Fibroblast of peridontal ligament (primary cell): ENCODE data around the gene NKG7.

Experiments
- DNase-seq: peaks from one replicate; pipeline ENCODE4 v3.0.0-alpha.2; 2010; ENCODE audit errors: extremely low read depth

Gene NKG7

DNA sequence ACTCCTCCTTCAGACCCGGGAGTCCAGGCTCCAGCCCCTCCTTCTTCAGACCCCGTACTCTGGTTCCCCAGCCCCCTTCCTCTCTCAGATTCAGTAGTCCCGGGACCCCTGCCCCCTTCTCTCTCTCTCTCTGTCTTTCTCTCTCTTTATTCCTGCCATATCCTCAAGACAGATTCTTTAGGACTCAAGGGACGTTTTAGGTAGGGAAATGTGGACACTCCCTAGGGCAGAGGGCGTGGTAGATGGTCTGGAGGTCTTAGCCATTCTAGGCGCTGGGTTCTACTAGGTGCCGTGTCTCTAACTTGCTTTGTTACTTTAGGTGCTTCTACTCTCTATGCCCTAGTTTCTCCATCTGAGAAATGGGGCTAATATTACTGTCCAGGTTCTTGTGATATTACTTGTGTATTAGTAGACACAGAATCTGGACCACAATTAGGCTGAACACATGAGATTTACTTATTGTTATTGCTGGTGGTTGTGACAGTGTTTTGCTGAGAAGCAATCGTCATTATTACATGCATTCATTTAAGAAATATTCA is 18.7 kb upstream of the NKG7 start:
- DNase-seq = no peak

DNA sequence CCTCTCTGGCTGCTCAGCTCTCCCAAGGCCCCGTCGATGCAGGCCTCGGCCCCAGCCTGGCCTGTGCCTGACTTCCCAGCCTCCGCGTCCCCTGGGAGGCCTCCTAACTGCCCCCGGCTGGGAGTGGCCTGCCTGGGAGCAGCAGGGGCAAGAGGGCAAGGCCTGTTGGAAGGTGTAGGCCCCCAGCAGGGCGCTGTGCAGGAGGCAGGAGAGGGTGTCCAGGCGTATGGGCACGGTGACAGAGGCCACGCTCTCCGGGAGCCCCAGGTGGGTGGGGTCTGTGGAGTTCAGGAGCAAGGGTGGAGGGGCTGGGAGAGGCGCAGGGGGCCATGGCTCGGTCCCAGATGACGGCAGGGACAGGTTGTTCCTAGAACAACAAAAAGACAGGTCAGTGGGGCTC is 16.7 kb upstream of the NKG7 start:
- no peak for DNase-seq

DNA sequence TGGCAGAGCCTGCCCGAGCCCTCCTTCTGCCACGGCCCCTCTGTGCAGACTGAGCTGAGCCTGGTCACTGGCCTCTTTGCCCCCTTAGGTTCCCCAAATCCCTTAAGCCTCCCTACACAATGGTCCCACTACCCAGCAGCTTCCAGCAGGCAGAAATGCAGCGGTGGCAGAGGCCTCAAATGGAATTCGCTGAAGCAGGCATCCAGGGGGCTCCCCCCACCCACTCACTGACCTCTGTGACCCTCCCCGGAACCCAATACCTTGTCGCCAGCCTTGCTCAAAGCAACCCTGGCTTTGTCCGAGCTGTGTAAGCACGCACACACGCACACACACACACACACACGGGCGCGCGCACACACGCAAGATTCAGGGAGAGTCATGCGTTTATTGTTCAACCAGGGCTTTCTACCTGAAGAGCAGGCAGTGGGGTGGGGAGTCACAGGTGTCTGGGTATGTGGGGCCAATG is 15.5 kb upstream of the NKG7 start, which contains the start of gene LIM2:
LIM2 (minus strand) TSS at position 51 of the 466 bp plus-strand sequence. CDS start 531 bp downstream, outside the sequence.
- DNase-seq = no peak

DNA sequence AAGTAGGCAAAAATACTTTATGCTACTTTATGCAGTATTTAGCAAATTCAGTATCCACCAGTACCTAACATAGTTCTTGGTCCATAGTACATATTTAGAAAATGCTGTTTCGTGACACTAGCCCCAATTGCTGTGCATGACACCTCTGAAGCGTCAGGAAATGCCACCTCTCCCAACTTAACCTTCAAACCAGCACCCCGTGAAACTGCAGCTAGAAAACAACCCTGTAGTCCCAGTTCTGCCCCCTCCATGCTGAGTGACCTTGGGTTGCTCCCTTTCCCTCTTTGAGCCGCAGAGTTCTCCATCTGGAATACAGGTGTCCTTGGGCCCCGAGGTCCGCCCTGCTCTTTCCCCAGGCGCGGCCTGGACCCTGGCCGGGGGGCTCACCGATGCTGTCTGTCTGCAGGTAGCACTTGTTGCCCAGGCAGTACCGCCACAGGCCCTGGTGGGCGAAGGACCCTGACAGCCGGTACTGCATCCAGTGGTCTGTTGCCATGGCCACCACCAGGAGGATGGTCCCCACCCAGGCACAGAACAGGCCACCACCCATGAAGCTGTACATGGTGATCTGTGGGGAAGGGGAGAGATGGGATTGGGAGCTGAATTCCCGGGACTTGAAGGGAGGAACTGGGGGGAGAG is 14.5 kb upstream of the NKG7 start:
- DNase-seq = no peak

DNA sequence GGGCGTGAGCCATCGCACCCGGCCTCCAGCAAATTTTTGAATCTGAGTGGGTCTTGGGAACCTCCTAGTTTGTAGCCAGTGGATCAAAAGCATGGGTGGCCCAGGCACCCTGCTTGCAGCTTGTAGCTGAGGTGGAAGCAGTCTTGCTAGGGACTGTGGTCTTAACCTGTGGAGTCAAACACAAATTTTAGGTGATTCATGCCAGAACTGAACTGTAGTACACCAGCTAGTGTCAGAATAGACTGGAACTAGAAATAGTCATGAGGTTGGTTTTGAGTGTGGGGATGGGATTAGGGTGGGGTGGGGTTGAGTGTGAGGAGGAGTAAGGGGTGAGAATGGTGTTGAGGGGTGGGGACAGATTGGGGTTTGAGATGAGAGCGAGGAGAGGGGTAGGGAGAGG is 9.6 kb upstream of the NKG7 start:
- DNase-seq = no peak

DNA sequence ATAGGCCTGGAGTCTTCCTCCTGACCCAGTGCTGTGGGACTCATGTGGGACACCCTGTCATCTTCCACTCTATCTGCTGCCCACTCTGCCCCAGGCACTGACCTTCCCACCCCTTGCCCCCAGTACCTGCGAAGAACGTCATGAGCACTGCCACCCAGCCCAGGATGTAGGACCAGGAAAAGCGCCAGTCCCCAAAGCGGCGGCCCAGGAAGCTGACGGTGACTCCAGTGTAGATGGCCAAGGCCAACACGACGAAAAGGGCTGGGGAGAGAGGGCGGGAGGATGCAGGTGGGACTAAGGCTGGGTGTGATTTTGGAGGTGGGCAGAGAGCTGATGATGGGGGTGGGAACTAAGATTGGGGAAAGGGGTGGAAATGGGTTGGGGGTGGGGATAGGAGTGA is 7.9 kb upstream of the NKG7 start:
- no peak for DNase-seq

DNA sequence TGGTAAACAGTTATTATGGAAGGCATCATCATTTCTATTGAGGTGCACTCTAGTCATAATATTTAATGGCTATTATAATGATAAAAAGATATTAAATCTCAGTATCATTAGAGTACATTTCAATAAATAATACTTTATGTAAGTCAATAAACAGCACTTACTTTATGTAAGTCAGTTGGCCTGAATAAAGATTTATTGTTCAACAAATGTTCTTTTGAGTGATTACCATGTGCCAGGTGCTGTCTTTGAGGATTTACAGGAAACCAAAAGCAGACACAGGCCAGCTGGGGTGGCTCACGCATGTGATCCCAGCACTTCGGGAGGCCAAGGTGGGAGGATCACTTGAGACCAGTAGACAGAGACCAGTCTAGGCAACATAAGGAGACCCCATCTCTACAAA is 5.0 kb upstream of the NKG7 start:
- no peak for DNase-seq

DNA sequence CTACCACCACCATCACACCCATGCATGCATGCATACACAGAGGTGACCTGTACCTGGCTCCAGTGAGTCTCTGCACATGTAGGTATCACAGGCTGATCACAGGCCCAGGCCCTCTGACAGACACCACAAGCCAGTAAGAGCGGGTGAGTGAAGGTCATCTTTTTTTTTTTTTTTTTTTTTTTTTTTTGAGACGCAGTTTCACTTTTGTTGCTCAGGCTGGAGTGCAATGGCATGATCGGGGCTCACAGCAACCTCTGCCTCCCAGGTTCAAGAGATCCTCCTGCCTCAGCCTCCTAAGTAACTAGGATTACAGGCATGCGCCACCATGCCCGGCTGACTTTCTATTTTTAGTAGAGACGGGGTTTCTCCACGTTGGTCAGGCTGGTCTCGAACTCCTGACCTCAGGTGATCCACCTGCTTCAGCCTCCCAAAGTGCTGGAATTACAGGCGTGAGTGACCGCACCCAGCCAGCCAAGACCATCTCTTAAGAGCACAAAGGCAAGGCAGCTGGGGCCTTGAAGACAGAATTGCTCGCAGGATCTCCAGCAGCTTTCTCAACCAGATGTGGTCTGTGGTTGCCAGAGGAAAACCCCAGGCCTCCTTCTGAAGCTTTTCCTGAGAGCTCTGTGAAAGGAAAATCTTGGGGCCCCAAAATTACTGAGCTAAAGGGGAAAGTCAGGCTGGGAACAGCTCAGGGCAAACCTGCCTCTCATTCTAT is 3.2 kb upstream of the NKG7 start:
- no peak for DNase-seq

DNA sequence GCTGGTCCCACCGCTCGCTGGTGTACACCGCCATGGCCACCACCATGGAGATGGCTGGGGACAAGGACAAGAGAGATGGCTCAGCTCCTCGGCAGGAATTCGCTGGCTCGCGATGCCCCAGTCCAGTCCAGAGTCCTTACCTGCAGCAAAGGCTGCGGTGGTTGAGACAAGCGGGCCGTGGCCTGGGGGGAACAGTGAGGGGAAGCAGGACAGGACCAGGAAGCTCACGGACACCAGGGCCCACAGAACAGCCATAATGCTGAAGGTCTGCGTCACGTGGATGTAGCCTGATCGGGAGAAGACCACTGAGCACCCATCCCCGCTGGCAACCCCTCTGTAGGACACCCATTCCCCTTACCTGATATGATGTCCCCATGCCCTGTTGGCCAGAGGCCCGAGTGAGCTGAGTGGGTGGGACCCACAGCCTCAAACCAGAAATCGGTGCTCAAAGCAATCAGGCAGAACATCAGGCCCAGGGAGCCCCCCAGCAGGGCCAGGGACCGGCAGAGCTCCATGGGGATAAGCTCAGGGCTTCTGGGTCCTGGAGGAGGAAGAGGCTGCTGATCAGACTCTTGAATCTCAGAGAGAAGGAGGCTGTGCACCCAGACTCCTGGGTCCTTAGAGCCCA is 319 bp downstream of the NKG7 start:
- no peak for DNase-seq

DNA sequence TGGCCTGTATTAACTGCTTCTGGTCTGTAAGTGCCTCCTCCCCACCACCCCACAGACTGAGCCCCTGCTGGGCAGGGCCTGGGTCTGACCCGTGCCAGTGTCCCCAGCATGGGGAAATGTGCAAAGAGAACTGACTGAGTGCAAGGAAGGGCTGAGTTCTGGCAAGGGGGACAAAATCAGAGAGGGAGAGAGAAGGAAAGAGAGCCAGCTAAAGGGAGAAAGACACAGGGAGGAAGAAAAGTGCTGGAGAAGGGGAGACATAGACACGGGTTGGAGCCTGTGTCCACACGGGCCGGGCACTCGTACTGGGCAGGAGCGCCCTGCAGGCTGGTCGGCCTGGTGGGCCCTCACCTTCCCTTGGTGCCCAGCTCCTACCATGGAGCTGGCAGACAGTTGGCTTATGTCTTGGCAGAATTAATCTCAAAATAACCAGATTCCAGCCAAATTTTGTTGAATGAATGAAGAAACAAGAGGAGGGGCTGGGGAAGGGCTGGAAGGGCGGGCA is 1.2 kb downstream of the NKG7 start:
- no peak for DNase-seq

DNA sequence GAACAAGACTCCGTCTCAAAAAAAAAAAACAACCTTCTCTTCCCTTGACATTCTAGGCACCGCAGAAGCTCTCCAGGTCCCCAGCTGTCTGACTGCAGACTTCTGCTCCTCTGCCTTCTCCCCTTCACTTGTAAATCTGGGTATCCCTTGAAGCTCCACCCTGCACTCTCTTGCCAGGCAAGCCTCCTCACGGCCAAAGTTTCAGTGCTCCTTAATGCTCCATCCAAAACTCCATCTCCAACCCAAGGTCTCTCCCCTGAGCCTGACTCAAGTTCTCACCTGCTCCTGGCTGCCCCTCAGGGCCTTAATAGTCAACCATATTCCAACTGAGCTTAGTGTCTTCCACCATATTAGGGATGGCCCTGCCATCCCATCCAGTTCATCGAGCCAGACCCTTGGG is 2.2 kb downstream of the NKG7 start:
- DNase-seq = no peak

DNA sequence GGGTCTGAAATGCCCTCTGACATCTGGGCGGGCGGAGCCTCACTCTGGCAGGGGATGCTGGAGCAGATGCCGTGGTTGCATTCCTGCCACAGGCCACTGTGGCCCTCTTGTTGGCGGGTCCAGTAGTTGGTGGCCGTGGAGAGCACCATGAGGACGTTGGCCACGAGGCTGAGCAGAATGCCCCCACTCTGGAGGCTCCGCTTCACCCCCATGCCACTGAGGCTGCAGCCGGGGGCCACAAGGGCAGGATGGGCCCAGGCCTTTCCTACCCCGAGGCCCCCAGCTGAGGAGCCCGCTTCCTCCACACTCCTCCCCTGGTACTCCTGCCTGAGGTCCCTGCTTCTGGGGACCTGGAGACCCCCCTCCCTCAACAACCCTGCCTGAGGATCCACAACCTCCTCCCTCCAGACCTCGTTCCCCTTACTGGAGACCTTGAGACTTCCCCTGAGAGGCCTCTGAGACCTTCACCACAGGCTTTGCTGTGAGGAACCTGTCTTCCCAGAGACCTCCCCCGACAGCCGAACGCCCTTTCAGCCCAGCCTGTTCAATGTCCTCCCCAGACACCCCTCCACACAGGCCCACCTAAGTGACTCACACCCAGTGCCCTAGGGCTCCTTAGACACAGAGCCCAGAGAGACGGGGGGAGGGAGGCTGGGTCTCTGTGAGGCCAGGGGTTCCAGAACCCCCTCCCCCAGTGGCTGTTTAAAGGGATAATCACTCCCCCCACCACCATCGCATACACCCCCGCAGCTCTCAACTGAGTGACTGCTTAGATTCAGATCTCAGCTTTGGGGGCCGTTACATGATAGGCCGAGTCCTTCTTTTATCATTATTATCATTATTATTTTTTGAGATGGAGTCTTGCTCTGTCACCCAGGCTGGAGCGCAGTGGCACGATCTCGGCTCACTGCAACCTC is 3.8 kb downstream of the NKG7 start, which contains the start of gene CLDND2:
CLDND2 (minus strand) TSS at position 638 of the 917 bp plus-strand sequence; CDS start at position 212, 426 bp downstream.
- DNase-seq = no peak

DNA sequence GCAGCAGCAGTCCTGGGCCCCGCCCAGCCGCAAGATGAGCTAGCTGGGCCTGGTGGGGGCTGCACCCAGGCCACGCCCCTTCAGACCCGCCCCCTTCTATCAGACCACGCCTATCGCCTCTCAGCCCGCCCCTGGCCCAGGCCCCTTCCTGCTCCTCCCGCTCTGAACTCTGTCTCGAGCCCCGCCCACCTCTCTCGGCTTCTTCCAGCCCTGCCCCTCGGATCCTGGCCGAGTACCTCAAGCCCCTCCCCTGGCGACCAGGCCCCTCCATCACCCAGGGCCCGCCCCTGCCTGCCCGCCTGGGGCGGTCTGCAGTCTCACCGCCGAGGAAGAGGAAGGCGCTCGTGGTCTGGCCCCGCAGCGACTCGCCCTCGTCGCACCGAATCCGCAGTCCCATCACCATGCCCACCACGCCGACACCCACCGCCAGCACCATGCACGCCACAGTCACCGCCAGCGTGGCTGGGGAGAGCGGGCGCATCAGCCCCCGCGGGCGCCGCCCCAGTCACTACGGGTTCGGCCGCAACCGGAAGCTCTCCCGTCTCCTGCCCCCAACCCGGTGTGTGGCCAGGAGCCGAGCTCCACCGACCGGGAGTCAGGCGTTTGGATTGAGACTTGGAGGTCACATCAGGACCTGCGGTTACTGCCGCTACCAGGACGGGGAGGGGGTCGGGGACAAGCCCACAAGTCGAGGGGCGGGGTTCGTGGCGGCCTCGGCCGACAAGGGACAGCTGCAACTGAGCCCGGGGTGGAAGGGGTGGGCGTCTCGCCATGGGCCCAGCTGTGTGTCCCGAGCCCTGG is 4.7 kb downstream of the NKG7 start:
- peak; percentile 97 for DNase-seq

DNA sequence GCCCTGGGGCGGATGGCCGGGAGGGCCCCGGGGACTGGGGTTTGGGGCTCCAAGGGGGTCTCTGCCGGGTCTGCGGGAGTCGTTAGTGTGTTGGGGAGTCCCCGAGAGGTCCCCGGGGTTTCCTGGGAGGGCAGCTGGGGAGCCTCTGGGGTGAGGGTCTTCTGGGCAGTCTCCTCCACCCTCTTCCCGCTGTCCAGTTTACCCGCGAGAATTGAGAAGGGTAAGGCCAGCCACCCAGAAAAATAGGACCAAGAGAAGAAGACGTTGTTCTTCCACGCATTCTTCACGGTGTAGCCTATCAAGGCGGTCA is 5.2 kb downstream of the NKG7 start:
- no peak for DNase-seq

DNA sequence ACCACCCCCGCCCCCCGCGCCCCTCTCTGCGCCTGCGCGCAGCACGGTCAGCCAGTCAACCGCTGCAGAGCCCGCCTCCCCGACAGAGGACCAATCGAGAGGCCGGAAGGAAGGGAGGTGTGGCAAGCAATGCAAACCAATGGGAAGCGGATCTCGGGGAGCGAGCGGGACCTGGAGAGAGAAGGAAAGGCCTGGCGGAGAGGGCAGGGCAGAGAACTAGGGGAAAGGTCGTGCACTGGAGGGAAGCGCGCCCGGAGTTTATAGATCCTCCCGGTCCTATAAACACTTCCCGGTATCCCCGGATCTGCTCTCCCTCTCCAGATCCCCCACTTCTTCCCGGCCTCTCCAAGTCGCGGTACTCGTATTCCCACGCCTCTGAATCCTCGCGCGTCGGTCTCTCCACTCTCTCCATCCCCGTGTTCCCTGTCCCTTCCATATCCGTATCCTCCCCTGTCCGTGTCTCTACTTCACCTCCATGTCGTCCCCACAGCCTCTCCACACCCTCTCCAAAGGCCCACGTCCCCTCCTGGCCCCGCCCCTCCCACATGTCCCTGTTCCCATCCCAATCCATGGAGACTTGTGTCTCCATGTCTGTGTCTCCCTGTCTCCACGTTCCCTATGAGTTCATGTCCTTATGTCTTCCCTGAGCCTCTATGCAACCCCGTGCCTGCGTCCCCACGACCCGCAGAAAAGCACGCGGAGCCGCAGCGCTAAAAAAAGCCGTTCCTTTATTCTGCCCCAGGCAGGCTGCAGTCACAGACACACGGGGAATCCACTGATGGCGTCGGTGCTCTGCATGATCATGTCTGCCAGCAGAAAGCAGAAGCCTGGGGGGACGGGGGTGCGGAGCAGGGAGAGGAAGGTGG is 5.8 kb downstream of the NKG7 start:
- peak; percentile 96 for DNase-seq

DNA sequence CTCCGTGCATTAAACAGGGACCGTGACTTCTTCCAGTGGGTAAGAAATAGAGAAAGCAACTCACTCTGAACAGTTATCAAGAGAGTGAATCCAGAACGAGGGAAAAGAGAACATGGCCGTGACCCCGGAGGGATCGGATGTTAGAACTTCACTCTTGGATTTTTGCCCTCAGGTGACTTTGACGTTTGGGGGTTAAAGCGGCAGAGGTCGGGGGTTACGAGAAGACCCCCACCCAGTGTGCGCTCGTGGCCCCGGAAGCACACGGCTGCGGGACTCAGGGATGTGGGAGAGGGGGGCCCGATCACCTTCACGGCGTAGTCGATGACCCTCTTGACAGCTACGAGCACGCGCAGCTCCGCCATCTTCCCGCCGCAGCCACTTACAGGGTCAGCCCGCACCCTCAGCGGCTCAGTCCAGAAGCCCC is 6.5 kb downstream of the NKG7 start, which contains the start of gene ETFB:
ETFB (minus strand) TSS at position 424 of the 424 bp plus-strand sequence; CDS start at position 362, 62 bp downstream.
- DNase-seq = no peak

DNA sequence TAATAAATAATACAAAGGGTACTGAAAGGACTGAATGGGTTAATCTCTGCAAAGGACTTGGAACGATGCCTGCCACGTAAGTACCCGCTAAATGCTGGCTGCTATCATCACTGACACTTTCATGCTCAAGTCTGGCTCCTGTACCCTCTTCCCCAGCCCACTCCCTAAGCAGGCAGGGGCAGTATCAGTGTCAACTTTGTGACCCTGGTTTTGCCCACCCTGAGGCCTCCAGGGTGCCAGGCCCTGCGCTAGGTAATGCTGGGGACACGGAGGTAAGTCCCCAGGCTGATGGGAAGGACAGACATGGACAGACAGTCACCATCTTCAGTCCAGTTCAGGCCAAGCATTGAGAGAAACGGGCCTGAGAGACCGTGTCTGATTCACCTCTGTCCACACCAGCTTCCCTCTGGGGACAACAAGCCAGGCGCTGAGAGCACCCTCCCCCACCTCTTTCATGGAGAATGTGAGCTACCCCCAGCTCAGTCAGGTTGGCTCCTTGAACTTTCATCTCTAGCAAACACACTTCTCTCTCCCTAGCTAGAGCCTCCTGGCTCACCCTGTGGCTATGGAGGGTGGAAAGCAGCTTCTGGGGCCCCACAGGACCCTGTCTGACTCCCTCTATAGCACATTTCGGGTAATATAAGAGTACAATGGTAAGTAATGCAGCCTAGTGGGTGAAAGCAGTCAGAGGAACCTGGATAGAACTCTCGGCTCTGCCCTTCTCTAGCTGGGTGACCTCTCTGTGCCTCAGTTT is 7.1 kb downstream of the NKG7 start:
- peak; percentile 39 for DNase-seq

DNA sequence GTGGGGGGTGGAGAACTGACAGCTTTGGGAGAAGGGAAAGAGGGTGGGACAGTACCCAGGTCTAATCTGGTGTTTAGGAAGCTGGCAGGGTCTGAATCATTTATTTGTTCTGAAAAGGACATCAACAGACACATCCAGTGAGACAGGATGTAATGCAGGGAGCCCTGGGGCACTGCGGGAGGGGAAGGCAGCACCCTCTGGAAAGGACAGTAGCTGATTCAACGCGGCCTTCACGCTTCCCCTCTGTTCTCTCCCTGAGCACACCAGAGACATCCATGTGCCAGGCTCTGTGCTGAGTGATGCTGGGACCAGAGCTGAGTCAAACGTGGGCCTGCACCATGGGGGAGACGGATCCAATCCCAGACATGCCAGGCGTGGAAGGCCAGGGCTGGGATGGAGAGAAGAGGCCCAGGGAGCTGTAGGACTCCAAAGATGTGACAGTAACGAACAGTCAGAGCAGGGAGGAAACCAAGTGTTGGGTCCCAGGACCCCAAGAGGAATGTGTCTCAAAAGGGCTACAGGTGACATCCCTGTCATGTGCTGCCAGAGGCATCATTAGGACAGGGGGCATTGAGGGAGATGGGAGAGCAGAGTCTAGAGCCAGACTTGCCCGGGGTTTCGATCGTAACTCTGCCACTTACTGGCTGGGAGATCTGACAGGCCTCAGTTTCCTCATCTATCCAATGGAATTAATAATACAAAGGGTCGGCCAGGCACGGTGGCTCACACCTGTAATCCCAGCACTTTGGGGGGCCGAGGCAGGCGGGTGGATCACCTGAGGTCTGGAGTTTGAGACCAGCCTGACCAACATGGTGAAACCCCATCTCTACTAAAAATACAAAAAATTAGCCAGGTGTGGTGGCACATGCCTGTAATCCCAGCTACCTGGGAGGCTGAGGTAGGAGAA is 8.0 kb downstream of the NKG7 start:
- no peak for DNase-seq
